HCT116 (cell line): ENCODE data around the gene PEAK1. TPM values are rescaled to one million over a fixed set of nuclear protein-coding genes. Genes with fewer than 3 reads are reported as not detected.

Experiments
- ATAC-seq: fragments of 200-7000 bp; cut with Tn5 transposase; 2 replicates; pipeline ENCODE4 v1.9.1; 2020; ENCODE audit warnings: mild to moderate bottlenecking, moderate library complexity
- BruUV-seq: library from RNA; stranded (reverse); fragments of 400-500 nt; replicated peaks from 2 replicates; lab custom pipeline; 2021; lab: Mats Ljungman, UMichigan
- CTCF ChIA-PET: fragments of 300-600 bp; sonication (Branson Sonifier 250); formaldehyde crosslinking; loops from one replicate; lab custom pipeline; 2021; ENCODE audit warnings: antibody characterized with exemption; lab: Charles Lee
- POLR2A ChIA-PET: fragments of 300-600, 350-600 bp; sonication (Branson Sonifier 250); formaldehyde crosslinking; loops from one replicate; lab custom pipeline; 2021; ENCODE audit warnings: antibody characterized with exemption; lab: Charles Lee
- RAD21 ChIA-PET, 2 experiments: fragments of 300-600 bp; sonication (Branson Sonifier 250); formaldehyde crosslinking; loops; one replicate each; lab custom pipeline; 2023; ENCODE audit warnings: low total read pairs in 2 of 2; ENCODE audit not compliant: uncharacterized antibody in 2 of 2, unreplicated experiment in 2 of 2, low non-redundant PET in 1 of 2; lab: Charles Lee
- DNase-seq: peaks from one replicate; pipeline ENCODE4 v3.0.0-alpha.2; 2010; ENCODE audit warnings: low read depth, low spot score
- H2AFZ ChIP-seq: fragments of 200-600 bp; shearing (Covaris generic), sonication (generic); 2 replicates; pipeline ENCODE4 v1.6.1; 2017; ENCODE audit warnings: low read depth, mixed run types, mixed read lengths, antibody characterized with exemption, low read length; ENCODE audit not compliant: poor library complexity, severe bottlenecking
- H3K27ac ChIP-seq: 2 replicates; pipeline ENCODE4 v1.5.1; 2012; ENCODE audit warnings: low read depth, low read length
- H3K27me3 ChIP-seq: fragments of 200-600 bp; sonication (generic); 2 replicates; pipeline ENCODE4 v1.6.1; 2016; ENCODE audit warnings: mixed run types, low read length, mixed read lengths; ENCODE audit not compliant: insufficient read depth
- H3K36me3 ChIP-seq, 2 experiments: fragments of 200-500 bp in 1 of 2; fragments of 200-600 bp in 1 of 2; sonication (Bioruptor generic) in 1 of 2; sonication (generic) in 1 of 2; 2 replicates each; pipeline versions ENCODE4 v1.5.1 to v1.6.1; 2014 to 2016; ENCODE audit warnings: low read length in 2 of 2, inconsistent platforms in 1 of 2, mixed read lengths in 1 of 2, mixed run types in 1 of 2; ENCODE audit not compliant: insufficient read depth in 2 of 2, control insufficient read depth in 1 of 2
- H3K4me1 ChIP-seq, 2 experiments: fragments of 200-600 bp in 1 of 2; sonication (generic) in 1 of 2; 2 replicates each; pipeline versions ENCODE4 v1.5.1 to v1.6.1; 2012 to 2017; ENCODE audit warnings: low read length in 2 of 2, inconsistent platforms in 1 of 2, mild to moderate bottlenecking in 1 of 2, mixed read lengths in 1 of 2, mixed run types in 1 of 2, moderate library complexity in 1 of 2; ENCODE audit not compliant: insufficient read depth in 2 of 2, control insufficient read depth in 1 of 2
- H3K4me2 ChIP-seq: fragments of 200-600 bp; sonication (generic); 2 replicates; pipeline ENCODE4 v1.6.1; 2017; ENCODE audit warnings: mixed run types, low read length, mixed read lengths
- H3K4me3 ChIP-seq, 2 experiments: fragments of 200-600 bp in 1 of 2; sonication (generic) in 1 of 2; replicated peaks in 1 of 2; 2 replicates each; pipeline ENCODE4 v1.5.1; 2011 to 2016; ENCODE audit warnings: low read length in 2 of 2, control low read depth in 1 of 2, low read depth in 1 of 2, mild to moderate bottlenecking in 1 of 2, mixed read lengths in 1 of 2, mixed run types in 1 of 2
- H3K79me2 ChIP-seq: fragments of 200-600 bp; sonication (generic); 2 replicates; pipeline ENCODE4 v1.6.1; 2017; ENCODE audit warnings: mild to moderate bottlenecking, mixed run types, low read length, moderate library complexity, mixed read lengths; ENCODE audit not compliant: insufficient read depth
- H3K9ac ChIP-seq: fragments of 200-600 bp; sonication (generic); 2 replicates; pipeline ENCODE4 v1.6.1; 2016; ENCODE audit warnings: low read length, mixed read lengths
- H3K9me2 ChIP-seq: fragments of 200-600 bp; sonication (generic), shearing (Covaris generic); 2 replicates; pipeline ENCODE4 v1.6.1; 2017; ENCODE audit warnings: mixed run types, mild to moderate bottlenecking, moderate library complexity; ENCODE audit not compliant: insufficient read depth
- H3K9me3 ChIP-seq, 2 experiments: fragments of 200-500 bp in 1 of 2; fragments of 200-600 bp in 1 of 2; sonication (Bioruptor generic) in 1 of 2; sonication (generic) in 1 of 2; 2 replicates each; pipeline ENCODE4 v1.6.1; 2014 to 2017; ENCODE audit warnings: low read length in 2 of 2, mixed read lengths in 2 of 2, inconsistent platforms in 1 of 2, low read depth in 1 of 2, mild to moderate bottlenecking in 1 of 2, mixed run types in 1 of 2, moderate library complexity in 1 of 2; ENCODE audit not compliant: control insufficient read depth in 1 of 2, insufficient read depth in 1 of 2
- H4K20me1 ChIP-seq: fragments of 200-600 bp; sonication (generic), shearing (Covaris generic); 2 replicates; pipeline ENCODE4 v1.6.1; 2017; ENCODE audit warnings: mixed run types, mild to moderate bottlenecking, moderate library complexity; ENCODE audit not compliant: insufficient read depth
- CBX3 ChIP-seq: IDR thresholded peaks from 2 replicates; pipeline ENCODE4 v1.6.1; 2012; ENCODE audit warnings: low read depth
- CTCF ChIP-seq, 3 experiments: fragments of 200-600 bp in 1 of 3; sonication (generic) in 1 of 3; IDR thresholded peaks in 2 of 3; conservative IDR thresholded peaks in 1 of 3; 2 replicates each; pipeline ENCODE4 v1.5.1; 2012 to 2017; ENCODE audit warnings: low read depth in 2 of 3, low read length in 2 of 3, antibody characterized with exemption in 1 of 3, borderline replicate concordance in 1 of 3, control low read depth in 1 of 3, mild to moderate bottlenecking in 1 of 3, mixed read lengths in 1 of 3, mixed run types in 1 of 3, moderate library complexity in 1 of 3; ENCODE audit not compliant: insufficient read depth in 1 of 3
- EGR1 ChIP-seq: IDR thresholded peaks from 2 replicates; pipeline ENCODE4 v1.6.1; 2012; ENCODE audit warnings: low read depth
- ELF1 ChIP-seq: IDR thresholded peaks from 2 replicates; pipeline ENCODE4 v1.6.1; 2012; ENCODE audit warnings: low read depth, borderline replicate concordance
- EZH2 ChIP-seq: fragments of 200-600 bp; sonication (generic); IDR thresholded peaks from 2 replicates; pipeline ENCODE4 v1.6.1; 2017; ENCODE audit warnings: antibody characterized with exemption, mixed run types
- EZH2phosphoT487 ChIP-seq: fragments of 200-600 bp; IDR thresholded peaks from 2 replicates; pipeline ENCODE4 v1.6.1; 2018; ENCODE audit warnings: antibody characterized with exemption, borderline replicate concordance
- FOSL1 ChIP-seq: IDR thresholded peaks from 2 replicates; pipeline ENCODE4 v1.6.1; 2012; ENCODE audit warnings: low read depth
- JUND ChIP-seq: IDR thresholded peaks from 2 replicates; pipeline ENCODE4 v1.6.1; 2012
- POLR2A ChIP-seq: IDR thresholded peaks from 2 replicates; pipeline ENCODE4 v1.7.0; 2011; ENCODE audit warnings: borderline replicate concordance; ENCODE audit not compliant: insufficient read depth, insufficient read length; ENCODE audit errors: extremely low read depth
- POLR2AphosphoS5 ChIP-seq: IDR thresholded peaks from 2 replicates; pipeline ENCODE4 v1.6.1; 2011; ENCODE audit warnings: mild to moderate bottlenecking, low read depth, low read length, moderate library complexity
- RAD21 ChIP-seq: IDR thresholded peaks from 2 replicates; pipeline ENCODE4 v1.6.1; 2012; ENCODE audit warnings: low read depth, mild to moderate bottlenecking
- SIN3A ChIP-seq: IDR thresholded peaks from 2 replicates; pipeline ENCODE4 v1.6.1; 2012; ENCODE audit warnings: low read depth
- SP1 ChIP-seq: IDR thresholded peaks from 2 replicates; pipeline ENCODE4 v1.6.1; 2012; ENCODE audit warnings: low read depth
- SRF ChIP-seq: IDR thresholded peaks from 2 replicates; pipeline ENCODE4 v1.6.1; 2012; ENCODE audit warnings: low read depth
- YY1 ChIP-seq: IDR thresholded peaks from 2 replicates; pipeline ENCODE4 v1.6.1; 2011; ENCODE audit warnings: low read length, low read depth, moderate library complexity, mild to moderate bottlenecking; ENCODE audit not compliant: insufficient replicate concordance; ENCODE audit errors: extremely low read depth
- ZBTB33 ChIP-seq: IDR thresholded peaks from 2 replicates; pipeline ENCODE4 v1.6.1; 2011; ENCODE audit warnings: mild to moderate bottlenecking, low read length, moderate library complexity; ENCODE audit not compliant: insufficient replicate concordance; ENCODE audit errors: extremely low read depth
- ZFX ChIP-seq: fragments of 450-650 bp; IDR thresholded peaks from 2 replicates; pipeline ENCODE4 v1.6.1; 2017
- ZNF274 ChIP-seq: fragments of 200-500 bp; sonication (Bioruptor generic); IDR thresholded peaks from 2 replicates; pipeline ENCODE4 v1.6.1; 2014; ENCODE audit warnings: mild to moderate bottlenecking, low read depth, low read length, inconsistent platforms
- intact Hi-C: fragments of 100-400 bp; cut with micrococcal nuclease; formaldehyde crosslinking; loops from 2 replicates; pipeline ENCODE4 v1.10.0; 2022
- total RNA-seq: library from RNA; stranded (reverse); gene quantifications from one replicate; pipeline ENCODE4 v1.2.1, GENCODE V29; 2021; ENCODE audit not compliant: unreplicated experiment
- TF ChIP-seq, protein P1 (sequence below): IDR thresholded peaks from 2 replicates; pipeline ENCODE4 v1.6.1; 2012; ENCODE audit warnings: low read depth
- TF ChIP-seq, protein P2 (sequence below): IDR thresholded peaks from 2 replicates; pipeline ENCODE4 v1.6.1; 2012

Gene PEAK1
- total RNA-seq, 1 experiment from 2014 or later = 23.4 TPM

GRCh38 chr15:77111789-77112188 lies 308.1 kb downstream of the PEAK1 start:
- Histone ChIP-seq H4K20me1 (no peaks in the 10 kb centered on the region), H3K79me2 (no peaks in the 10 kb centered on the region), H3K4me1 (no peaks in the 10 kb centered on the region; a peak in 1 of 4 replicates), H3K27me3 (no peaks in the 10 kb centered on the region), H3K9me2 (no peaks in the 10 kb centered on the region), H3K9me3 (no peaks in the 10 kb centered on the region), H3K27ac (no peak overlapping the region), H3K36me3 (no peaks in the 10 kb centered on the region), H3K9ac (no peak overlapping the region), H3K4me3 (no peak overlapping the region), H2AFZ (no peak overlapping the region), H3K4me2 (no peak overlapping the region)
- RAD21 ChIA-PET = no interaction called here
- POLR2A ChIA-PET = no interaction called here
- intact Hi-C loops = no loop called here
- TF ChIP-seq EGR1 (no peak), YY1 (no peak), CTCF (IDR thresholded peaks at IDR 0.05 in 2 of 3, conservative IDR thresholded peaks at IDR 0.05 in 1 of 3; ENCODE audit: borderline replicate concordance in 1 of 3, insufficient read depth in 1 of 3, low read depth in 2 of 3, low read length in 2 of 3) (no peak), EZH2 (no peak), ZFX (no peak), JUND (no peak), SIN3A (no peak), ZBTB33 (no peak), POLR2AphosphoS5 (no peak), EZH2phosphoT487 (no peak), FOSL1 (no peak), CBX3 (no peak), SRF (no peak), POLR2A (no peak), ELF1 (no peak), SP1 (no peak), RAD21 (no peak), ZNF274 (no peak)
- TF ChIP-seq, protein P1, sequence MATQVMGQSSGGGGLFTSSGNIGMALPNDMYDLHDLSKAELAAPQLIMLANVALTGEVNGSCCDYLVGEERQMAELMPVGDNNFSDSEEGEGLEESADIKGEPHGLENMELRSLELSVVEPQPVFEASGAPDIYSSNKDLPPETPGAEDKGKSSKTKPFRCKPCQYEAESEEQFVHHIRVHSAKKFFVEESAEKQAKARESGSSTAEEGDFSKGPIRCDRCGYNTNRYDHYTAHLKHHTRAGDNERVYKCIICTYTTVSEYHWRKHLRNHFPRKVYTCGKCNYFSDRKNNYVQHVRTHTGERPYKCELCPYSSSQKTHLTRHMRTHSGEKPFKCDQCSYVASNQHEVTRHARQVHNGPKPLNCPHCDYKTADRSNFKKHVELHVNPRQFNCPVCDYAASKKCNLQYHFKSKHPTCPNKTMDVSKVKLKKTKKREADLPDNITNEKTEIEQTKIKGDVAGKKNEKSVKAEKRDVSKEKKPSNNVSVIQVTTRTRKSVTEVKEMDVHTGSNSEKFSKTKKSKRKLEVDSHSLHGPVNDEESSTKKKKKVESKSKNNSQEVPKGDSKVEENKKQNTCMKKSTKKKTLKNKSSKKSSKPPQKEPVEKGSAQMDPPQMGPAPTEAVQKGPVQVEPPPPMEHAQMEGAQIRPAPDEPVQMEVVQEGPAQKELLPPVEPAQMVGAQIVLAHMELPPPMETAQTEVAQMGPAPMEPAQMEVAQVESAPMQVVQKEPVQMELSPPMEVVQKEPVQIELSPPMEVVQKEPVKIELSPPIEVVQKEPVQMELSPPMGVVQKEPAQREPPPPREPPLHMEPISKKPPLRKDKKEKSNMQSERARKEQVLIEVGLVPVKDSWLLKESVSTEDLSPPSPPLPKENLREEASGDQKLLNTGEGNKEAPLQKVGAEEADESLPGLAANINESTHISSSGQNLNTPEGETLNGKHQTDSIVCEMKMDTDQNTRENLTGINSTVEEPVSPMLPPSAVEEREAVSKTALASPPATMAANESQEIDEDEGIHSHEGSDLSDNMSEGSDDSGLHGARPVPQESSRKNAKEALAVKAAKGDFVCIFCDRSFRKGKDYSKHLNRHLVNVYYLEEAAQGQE = no peak
- TF ChIP-seq, protein P2, sequence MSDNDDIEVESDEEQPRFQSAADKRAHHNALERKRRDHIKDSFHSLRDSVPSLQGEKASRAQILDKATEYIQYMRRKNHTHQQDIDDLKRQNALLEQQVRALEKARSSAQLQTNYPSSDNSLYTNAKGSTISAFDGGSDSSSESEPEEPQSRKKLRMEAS = no peak
- BruUV-seq = no TSS peak
- CTCF ChIA-PET = no interaction called here
- ATAC-seq (no peak), DNase-seq (no peak)
